HEK293T (cell line): ENCODE measurements around the gene EEF2KMT.

ENCODE experiments used
- BHLHE40 ChIP-seq: fragments of 450-650 bp; IDR thresholded peaks from 2 replicates; pipeline ENCODE4 v1.6.1; 2016; ENCODE audit warnings: mild to moderate bottlenecking, moderate library complexity, borderline replicate concordance
- FOXA1 ChIP-seq: fragments of 450-650 bp; IDR thresholded peaks from 2 replicates; pipeline ENCODE4 v1.6.1; 2016; ENCODE audit warnings: mild to moderate bottlenecking
- LEF1 ChIP-seq: fragments of 450-650 bp; IDR thresholded peaks from 2 replicates; pipeline ENCODE4 v1.6.1; 2017; ENCODE audit warnings: mild to moderate bottlenecking, borderline replicate concordance
- SP1 ChIP-seq: fragments of 450-650 bp; IDR thresholded peaks from 2 replicates; pipeline ENCODE4 v1.6.1; 2017

GRCh38 chr16:5069854-5070253, 27.7 kb downstream of the EEF2KMT start:
- TF ChIP-seq LEF1 (no peak), SP1 (no peak), BHLHE40 (no peak), FOXA1 (no peak)
